AG10803 (cell line): Measurements from ENCODE around the gene GNAS-AS1.

Experiments
- DNase-seq: peaks from one replicate; pipeline ENCODE4 v3.0.0; 2010; ENCODE audit warnings: low read depth
- H3K4me3 ChIP-seq: 2 replicates; pipeline ENCODE4 v1.5.1; 2011; ENCODE audit warnings: mild to moderate bottlenecking, low read length, control low read depth
- TF ChIP-seq, protein P1 (sequence below): conservative IDR thresholded peaks from 2 replicates; pipeline ENCODE4 v1.5.1; 2011; ENCODE audit warnings: mild to moderate bottlenecking, low read length, control low read depth, inconsistent platforms

The GNAS-AS1 gene

DNA sequence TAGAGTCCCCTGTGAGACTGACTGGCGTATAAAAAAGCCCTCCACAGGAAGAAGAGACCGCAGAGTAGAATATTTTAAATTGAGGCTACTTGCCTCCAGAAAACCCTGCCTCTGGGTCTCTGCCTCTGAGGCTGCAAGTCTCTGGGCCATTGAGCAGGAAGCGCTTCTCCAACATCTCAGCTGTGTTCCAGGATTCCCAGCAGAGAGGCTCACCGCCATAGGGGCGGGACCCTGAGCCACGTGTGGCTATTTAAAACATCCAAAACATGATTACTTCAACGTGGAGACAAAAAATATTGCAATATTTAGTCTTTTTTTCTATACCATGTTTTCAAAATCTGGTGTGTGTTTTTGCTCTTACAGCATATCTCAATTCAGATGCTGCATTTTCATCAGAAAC is 59.4 kb downstream of the GNAS-AS1 start:
- no peak overlapping the region for H3K4me3 ChIP-seq
- TF ChIP-seq, protein P1, sequence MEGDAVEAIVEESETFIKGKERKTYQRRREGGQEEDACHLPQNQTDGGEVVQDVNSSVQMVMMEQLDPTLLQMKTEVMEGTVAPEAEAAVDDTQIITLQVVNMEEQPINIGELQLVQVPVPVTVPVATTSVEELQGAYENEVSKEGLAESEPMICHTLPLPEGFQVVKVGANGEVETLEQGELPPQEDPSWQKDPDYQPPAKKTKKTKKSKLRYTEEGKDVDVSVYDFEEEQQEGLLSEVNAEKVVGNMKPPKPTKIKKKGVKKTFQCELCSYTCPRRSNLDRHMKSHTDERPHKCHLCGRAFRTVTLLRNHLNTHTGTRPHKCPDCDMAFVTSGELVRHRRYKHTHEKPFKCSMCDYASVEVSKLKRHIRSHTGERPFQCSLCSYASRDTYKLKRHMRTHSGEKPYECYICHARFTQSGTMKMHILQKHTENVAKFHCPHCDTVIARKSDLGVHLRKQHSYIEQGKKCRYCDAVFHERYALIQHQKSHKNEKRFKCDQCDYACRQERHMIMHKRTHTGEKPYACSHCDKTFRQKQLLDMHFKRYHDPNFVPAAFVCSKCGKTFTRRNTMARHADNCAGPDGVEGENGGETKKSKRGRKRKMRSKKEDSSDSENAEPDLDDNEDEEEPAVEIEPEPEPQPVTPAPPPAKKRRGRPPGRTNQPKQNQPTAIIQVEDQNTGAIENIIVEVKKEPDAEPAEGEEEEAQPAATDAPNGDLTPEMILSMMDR, result no peak
- DNase-seq, result no peak

DNA sequence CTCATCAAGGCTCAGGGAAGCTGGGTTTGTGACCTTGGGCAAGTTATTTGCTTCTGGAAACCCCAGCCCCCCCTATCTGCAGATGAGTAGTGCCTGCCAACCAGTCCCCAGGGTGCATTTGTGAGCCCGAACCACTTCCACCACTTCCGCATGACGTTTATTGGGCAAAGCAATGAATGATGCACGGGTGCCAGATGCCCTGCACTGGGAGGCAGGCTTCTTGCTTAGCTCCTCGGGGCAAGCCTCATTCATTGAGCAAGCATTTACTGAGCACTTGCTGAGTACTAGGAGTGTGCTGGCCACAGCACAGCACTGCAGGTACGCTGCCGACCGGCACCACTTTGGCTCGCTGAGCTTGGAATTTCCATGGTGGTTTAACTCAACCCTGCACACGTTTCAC is 60.2 kb downstream of the GNAS-AS1 start:
- H3K4me3 ChIP-seq, result no peak overlapping the region
- no peak for DNase-seq
- TF ChIP-seq, protein P1, result no peak

DNA sequence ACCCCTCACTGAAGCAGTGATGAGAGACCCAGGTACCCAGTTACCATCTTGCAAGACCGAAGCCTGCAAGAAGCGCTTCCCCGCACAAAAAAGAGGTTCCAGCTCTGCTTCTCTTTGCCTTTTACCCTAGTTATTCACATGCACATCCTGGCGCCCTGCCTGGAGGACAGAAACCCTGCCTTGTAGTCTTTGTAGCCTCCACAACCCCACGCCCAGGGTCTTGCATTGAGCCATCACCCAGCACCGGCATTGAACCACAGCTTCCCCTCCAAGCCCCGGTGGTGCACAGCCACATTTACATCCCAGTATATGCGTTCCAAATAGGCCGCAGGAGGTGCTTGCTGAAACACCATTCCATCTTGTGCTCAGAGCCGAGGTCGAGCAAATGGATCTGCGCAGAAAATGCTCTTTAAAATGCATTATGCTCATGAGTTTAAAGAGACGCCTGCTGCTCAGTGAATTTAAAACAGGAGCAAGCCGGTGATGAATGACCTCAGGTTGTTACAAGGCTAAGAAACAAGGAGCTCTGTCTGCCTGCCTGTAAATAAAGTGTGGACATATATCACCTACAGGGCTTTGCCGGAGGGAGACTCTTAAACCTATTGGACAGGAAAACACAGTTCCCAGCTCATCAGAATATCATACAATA is 61.7 kb downstream of the GNAS-AS1 start:
- no peak overlapping the region for H3K4me3 ChIP-seq
- DNase-seq, result no peak
- TF ChIP-seq, protein P1, result no peak

DNA sequence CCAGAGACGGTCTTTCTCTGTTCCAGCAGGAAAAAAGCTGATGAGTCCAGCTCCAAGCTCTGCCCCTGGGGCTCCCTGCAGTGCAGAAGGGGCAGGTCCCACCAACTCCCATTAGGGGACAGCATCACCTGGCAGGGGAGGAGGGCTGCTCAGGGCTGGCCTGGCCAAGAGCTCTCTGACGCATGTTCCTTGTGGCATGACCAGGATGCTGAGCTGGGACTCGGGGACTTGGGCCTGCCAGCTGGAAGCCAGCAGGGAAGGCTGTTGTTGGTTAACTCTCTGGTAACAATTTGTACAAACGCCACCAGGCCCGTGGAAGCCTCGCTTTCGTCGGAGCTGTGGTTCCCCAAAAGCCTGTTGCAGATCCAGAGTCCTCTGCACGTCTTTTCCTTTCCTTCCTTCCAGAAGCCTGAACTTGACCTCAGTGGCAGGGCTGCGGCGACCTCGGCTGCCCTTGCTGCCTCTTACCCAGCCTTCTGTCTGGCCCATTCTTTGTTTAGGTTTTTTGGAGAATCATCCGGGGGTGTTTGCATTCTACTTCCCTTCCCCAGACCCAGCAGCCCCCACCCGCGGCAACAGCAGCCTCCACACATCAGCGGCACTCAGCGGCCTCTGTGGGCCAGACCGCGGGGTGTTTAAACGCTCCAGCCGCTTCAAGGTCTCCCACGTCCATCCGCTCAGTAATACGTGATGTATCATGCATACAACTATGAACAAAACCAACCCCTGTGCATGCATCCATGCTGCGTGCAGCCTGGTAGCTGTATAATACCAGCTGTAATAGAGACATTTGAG is 63.3 kb downstream of the GNAS-AS1 start:
- TF ChIP-seq, protein P1, result no peak
- no peak overlapping the region for H3K4me3 ChIP-seq
- DNase-seq, result no peak

DNA sequence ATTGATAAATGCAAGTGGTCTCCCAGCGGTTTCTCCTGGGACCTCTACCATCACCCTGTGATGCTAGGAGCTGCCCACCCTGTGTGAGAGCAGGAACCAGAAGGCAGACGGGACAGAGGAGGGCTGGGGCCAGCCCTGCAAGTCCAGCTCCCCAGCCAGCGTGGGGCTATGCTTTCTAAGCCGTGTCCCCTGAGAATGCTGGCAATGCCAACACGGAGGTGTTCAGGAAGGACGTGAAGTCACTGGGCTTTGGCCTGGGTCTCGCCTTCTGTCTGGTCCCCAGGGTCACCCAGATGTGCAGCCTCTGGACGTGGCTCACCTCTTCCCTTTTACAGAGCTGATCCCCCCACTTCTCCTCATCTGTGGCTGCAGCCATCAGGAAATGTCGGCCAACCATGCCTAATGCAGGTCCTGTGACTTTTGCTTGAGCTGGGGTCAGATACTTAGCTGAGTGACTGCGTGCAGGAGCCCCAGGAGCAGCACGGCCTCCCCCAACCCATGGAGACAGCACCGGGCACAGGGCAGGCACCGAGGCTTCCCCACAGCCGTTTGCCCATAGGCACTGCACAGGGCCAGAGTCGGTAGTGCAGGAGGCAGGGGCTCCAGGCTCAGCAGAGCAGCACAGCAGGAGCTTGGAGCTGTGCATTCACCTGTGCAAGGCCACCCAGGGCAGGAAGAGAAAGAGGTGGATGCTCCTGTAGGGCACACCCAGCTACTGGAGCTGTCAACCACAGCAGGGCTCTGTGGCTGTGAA is 66.2 kb downstream of the GNAS-AS1 start:
- DNase-seq, result no peak
- no peak overlapping the region for H3K4me3 ChIP-seq
- TF ChIP-seq, protein P1, result no peak

DNA sequence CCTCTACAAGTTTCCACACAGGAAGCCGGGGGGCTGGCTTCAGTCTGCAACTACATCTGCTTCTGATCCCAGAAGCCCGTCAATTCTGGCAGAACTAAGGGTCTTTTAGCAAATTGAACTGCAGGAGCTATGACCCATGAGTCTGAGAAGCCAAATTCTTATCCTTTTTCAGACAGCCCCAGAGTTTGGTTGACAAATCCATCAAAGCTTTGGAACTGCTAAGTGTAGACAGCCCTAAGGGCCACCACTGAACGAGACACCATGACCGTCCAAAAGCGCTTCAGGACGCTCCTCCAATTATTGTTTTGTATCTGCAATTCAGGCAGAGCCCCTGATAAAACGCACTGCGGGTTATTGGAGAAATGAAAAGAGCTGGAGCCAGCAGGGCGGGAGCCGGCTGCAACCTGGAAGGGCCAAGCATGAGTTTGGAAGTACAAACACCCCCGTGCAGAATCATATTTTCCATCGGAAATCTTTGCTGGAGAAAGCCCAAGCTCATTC is 67.1 kb downstream of the GNAS-AS1 start:
- TF ChIP-seq, protein P1, result no peak
- no peak overlapping the region for H3K4me3 ChIP-seq
- no peak for DNase-seq
